T-helper 9 cell (primary cell): ENCODE data around the gene PPFIA1.

Experiments used
- DNase-seq: peaks from one replicate; pipeline ENCODE4 v3.0.0-alpha.2; 2020

PPFIA1 gene

DNA sequence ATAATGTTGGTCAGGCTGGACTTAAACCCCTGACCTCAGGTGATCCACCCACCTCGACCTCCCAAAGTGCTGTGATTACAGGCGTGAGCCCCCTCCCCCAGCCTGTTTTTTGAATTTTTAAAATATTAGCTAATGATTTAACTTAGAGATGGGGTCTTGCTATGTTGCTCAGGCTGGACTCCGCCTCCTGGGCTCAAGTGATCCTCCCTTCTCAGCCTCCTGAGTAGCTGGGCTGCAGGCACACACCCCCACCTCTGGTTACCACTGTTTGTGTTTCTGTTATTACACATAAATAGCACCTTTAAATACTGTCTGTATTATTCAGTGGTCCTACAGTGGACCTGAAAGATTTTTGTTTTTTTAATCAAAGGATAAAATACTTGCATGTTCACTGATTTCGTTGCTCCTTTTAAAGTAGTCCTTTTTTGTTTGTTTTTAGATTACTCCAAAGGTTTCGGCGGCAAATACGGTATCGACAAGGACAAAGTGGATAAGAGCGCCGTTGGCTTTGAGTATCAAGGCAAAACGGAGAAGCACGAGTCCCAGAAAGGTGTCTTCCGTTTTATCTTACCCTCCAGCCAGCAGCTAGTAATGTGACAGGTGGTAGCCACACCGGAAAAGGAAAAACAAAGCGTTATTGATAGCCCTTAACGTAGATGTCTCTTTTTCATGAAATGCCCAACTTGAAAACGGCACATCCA is 149.0 kb downstream of the PPFIA1 start:
- no peak for DNase-seq

DNA sequence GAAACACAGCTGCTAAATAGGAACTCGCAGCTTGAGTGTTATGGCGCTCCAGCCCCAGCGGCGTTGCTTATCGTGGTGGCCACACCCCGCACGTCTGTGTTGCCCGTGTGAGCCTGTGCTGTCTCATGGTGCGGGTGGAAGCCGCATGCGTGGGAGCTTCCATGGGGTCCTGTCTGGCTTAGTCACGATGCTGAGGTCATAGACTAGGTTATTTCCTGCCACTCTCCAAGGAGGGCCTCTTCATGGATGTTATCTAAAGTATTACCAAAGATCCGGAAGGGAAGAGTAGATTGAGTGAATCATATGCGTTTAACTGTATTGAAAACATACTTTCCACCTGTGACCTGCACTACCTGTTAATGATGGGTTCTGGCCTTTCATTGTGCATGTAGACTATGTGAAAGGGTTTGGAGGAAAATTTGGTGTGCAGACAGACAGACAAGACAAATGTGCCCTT is 149.5 kb downstream of the PPFIA1 start:
- DNase-seq, result no peak

DNA sequence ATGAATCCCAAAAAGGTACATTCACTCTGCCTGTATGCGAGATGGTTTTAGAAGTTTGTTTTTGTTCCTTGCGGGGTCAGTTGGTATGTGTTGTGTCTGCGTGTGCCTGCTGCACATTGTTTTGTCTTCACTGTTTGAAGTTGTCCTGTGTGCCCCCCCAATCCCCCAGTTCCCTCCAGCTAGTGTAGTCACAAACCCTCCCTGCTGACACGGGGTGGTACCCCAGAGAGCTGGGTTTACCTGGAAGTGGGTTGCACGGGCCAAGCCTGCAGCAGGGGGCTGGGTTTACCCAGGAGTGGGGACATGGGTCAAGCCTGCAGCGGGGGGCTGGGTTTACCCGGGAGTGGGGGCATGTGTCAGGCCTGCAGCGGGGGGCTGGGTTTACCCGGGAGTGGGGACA is 150.0 kb downstream of the PPFIA1 start:
- no peak for DNase-seq

DNA sequence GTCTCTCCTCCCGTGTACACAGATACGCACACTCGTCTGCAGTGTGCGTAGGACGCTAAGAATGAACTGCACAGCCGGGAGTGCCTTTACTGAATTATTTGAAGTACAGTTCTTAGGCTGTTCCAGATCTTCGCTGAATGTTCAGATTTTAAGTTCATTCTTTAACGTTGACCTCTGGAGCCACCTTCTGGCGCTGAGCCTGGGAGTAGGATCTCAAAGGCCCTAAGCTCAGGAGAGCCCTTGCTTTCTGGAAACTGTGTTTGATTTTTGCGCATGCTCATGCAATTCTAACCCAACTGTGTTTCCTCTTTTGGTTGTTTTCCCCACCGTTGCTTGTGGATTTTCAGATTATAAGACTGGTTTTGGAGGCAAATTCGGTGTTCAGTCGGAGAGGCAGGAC is 150.6 kb downstream of the PPFIA1 start:
- no peak for DNase-seq

DNA sequence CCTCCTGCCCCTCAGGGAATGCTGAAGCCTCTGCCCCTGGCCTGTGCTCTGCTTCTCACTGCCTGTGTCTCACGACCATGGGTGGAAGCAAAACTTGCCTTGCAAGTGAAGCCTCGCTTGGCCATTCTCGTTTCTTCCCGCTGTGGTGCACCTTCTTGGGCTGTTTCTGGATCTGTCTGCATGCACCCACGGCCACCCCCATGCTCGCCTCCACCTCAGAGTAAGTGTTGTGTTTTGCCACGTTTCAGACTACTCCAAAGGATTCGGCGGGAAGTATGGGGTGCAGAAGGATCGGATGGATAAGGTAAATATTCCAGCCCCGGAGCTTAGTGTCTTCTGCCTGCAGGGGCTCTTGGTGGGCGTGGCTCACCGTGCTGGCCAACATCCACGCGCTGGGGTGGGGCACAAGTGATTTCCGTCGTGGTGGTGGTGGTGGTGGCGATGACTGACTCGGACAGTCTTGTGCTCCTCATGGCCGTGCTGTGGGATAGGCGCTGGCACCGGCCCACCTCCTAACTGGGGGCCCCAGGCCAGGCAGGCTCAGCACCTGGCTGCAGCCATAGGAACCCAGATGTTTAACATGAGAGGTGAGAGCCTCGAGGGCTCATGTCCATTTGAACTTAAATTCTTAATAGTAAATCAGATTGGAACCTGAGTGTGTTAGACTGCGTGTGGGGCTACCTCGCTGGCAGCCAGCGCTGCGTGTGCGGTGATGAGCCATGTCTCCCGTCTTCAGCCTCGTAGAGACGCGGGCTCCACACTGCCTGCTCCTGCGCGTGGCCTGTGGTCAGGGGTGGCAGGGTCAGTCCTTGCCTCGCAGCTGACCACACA is 152.4 kb downstream of the PPFIA1 start:
- DNase-seq, result no peak

DNA sequence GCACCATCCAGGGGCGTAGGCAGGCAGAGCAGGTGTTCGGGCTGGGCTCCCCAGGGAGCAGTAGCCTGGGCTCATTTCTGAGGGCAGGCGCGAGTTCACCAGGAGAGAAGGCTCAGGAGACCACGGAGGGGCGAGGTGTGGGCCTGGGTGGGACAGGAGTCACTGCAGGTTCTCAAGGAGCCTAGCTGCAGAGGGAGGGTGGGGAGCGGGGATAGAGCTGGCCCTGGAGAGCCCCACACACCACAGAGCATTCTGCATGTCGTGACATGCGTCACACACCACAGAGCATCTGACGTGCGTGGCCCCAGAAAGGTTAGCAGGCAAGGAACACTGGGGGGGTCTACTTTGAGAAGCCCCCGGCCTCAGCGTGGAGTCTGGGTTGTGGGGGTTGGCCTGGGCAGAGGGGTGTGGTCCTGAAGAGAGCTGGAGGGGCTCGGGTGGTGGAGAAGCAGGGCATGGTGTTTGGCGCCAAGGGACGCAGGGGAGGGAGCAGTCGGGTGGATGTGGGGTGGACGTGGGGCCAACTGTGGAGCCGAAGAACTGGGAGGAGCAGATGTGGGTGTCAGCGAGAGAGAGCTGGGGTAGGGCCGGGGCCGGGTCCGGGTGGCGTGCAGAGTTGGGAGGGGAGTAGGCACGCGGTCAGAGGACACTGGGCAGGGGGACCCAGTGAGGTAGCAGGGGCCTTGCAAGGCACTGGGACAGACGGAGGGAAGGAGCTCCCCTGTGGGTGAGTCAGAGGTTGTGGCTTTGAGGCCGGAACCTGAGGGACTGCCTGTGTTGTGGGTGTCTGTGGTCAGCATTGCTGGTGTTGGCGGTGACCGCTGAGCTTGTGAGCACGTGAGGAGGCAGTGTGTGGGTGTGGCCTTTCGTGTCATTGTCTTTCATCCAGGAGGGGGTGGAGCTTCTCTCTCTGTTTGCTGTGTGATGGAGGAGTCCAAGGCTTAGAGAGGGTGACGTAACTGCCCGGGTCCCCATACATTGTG is 153.3 kb downstream of the PPFIA1 start:
- no peak for DNase-seq

DNA sequence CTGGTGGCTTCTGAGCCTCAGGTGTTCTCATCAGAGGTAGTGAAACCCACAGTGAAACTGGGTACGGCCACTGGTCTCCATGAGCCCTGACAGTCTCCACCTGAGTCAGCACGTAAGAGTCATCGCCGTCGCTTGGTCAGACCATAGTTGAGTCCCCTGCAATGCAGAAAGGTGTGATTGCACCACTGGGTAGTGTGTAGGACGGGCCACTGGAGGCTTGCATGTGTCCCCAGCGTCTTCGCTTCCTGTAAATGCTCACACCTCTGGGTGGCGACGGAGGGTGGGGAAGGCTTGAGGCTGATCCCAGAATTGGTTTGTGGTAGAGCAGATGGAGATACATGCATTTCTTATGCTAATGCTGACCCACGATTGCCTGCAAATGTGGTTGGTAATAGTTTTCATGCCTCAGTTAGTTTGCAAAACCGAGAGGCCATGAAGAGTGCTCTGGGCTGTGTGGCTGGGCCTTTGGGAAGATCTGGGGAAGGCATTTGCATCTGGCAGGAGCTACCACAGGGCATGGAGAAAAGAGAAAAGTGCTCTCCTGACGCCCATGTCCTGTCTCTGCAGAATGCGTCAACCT is 154.4 kb downstream of the PPFIA1 start:
- DNase-seq, result no peak

DNA sequence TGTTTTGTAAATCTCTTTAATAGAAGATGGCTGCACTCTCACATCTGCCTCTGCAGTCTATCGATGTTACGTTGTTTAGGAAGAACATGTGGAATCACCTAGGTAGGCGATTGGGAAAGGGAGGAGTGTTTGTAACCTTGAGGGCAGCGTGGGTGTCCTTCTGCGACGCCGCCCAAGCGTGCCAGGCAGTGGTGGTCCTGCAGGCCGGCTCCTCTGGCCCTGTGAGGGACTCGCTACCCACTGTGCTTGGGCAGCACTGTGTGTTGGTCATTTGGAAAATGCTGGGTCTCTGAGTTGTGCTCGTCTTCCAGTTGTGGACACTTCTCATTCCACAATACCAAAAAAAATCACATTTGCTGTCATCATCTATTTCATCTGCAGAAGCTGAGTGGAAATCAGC is 156.9 kb downstream of the PPFIA1 start:
- no peak for DNase-seq

DNA sequence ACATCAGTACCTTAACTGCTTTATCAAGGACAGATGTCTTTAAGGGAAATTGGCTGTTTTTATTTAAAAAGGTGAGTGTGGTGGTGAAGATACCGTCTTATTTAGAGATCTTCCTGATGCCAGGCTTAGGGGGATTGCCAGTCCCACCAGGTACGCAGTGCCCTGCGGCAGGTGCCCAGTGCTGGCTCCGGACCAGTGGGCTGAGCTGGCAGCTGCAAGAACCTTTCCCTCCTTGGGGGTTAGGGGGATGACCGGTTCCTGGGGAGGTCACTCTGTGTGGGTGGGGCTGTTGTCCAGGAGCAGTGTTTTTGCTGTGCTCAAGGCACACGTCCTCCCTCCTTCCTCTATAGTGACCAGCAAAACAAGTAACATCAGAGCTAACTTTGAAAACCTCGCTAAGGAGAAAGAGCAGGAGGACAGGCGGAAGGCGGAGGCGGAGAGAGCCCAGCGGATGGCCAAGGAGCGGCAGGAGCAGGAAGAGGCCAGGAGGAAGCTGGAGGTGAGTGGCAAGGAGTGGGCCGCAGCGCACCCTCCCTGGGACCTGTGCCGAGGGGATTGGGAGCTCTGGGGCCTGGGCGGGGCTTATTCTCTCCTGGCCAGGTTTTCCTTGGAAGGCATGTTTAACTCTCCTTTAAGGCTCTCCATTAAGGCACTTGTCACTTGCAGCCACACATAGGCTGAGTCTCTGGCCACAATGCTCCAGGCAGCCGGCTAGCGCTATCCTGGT is 158.4 kb downstream of the PPFIA1 start:
- no peak for DNase-seq

DNA sequence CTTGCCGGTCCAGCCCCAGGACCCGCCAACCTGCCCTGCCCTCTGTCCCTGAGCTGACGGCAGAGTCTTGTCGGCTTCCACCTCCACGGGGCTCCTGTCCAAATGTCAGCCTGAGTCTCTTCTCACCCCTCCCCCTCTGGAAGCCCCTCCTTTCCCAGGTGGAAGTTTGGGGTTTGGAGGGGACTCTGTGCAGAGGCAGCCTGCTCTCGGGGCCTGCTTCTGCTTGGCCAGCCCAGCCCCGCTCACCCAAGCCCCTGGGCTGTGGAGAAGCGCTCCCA is 158.9 kb downstream of the PPFIA1 start:
- DNase-seq, result no peak

DNA sequence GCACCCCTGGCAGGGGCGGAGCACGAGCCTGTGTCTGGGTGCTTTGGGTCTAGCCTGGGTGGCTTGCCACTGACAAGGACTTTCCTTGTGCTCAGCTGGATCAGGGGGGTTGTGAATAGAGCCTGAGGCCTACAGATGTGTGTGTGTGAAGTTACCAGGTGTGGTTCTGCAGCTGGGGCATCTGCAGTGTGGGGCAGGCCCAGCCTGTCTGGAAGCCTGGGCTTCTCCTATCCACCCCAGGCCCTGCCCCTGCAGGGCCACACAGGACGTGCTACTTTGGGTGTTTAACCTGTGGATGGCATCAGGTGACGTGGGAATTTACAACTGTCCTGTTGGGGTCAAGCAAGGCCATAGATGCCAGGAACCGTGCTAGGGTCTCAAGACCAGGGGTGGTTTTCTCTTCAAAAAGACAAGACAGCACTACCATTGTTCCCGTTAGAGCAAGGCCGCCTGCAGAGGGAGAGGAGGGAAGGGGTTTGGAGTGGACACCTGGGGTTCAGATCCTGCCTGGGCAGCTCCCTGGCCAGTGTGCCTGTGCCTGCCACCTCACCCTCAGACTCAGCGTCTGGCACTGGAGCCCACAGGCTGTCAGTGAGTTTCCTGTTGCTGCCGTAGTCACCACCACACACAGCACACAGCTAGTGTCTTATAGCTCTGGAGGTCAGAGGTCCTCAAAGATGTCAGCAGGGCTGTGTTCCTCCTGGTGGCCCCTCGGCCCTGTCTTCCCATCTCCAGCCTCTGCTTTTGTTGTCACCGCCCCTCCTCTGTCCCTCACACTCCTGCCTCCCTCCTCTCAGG is 159.4 kb downstream of the PPFIA1 start:
- no peak for DNase-seq

DNA sequence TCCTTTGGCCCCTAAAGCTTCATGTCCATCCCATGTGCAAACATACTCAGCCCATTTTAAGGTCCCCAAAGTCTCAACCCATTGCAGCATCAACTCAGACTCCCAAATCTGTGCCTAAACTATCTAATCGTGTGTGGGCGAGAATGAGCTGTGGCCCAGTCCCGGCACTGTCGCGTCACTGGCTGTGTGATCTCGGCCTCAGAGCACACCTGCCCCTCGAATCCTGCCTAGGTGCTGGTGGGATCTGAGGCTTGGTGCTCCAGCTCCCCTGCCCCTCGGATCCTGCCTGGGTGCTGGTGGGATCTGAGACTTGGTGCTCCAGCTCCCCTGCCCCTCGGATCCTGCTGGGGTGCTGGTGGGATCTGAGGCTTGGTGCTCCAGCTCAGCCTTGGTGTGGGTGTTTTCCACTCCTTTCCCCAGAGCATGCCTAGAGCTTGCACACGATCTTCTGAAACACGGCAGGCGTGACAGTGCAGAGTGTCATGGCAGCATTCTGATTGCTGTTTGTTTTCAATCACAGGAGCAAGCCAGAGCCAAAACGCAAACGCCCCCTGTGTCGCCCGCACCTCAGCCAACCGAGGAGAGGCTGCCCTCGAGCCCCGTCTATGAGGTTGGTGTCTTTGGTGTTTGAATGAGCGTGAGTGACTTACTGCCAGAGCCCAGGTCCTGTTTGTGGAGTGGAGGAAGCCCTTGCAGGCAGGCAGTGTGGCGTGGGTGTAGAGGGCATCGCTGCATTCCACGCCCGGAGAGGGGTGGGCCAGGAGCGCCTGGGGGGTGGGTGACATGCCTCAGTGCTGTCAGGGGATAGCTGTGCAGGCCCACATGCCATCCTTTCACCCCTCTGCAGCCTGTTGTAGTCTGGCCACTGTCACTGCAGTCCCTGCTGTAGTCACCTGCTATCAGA is 160.4 kb downstream of the PPFIA1 start:
- DNase-seq, result no peak

DNA sequence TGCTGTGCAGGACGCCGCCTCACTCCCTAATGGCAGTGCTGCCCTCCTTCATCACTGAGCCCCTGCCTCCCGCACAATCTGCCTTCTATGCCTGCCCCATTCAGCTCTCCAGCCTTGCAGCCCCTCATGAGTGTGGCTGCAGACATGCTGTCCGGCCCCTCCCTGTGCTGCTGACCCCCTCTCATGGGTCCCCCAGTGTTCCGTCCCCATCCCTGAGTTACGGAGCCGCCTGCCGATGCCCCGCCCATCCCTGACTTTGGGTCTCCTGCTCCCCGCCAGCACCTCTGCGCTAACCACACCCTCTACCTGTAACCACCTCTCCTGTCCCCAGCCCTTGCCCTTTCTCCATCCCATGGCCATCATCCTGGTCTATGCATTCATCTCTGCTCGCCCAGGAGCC is 161.1 kb downstream of the PPFIA1 start:
- no peak for DNase-seq

DNA sequence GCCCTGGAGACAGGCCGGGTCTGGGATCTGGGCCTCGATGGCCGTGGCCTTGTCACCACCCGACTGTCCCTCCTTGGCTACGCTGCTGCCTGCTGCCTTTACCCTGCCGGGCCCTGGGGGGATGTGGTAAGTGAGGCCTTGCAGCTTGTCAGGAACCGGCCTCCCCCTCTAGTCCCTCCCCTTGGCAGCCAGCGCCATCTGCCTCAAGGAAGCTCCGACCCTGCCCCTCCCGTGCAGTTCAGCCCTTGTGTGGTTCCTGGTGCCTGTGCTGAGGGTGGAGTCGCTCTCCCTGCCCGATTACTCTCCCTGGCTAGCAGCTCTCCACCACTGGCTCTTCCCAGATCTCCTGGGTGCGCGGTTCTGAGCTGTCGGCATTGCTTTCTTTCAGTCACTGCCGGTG is 161.6 kb downstream of the PPFIA1 start:
- DNase-seq, result no peak

DNA sequence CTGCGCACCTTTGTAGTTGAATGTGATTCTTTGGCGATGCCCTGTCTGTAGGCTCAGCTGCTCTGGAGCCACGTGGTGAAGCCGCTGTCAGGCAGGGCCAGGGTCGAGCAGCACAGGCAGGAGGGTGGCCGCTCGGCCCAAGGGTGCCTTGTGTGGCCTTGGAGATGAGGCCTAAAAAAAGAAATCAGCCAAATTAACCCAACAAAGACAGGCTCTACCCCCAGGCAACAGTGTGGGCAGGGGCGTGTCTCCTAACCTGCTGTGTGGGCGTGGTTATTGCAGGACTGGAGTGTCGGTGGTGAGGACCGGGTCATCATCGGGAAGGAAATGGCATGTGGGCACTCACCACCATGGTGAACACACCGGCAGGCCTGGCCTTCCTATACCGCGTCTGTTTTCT is 162.1 kb downstream of the PPFIA1 start:
- DNase-seq, result no peak

DNA sequence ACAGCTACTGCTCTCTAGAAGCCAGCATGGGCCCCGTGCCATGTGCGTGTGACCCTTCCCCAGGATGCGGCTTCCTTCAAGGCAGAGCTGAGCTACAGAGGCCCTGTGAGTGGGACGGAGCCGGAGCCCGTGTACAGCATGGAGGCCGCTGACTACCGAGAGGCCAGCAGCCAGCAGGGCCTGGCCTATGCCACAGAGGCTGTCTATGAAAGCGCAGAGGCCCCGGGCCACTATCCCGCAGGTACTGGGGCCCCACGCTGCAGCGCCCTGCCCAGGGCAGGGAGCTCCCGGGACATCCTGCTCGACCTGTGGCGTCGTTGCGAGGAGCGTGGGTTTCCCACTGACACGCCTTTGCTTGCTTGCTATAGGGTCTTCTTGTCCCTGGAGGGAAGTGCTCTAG is 162.5 kb downstream of the PPFIA1 start:
- no peak for DNase-seq

DNA sequence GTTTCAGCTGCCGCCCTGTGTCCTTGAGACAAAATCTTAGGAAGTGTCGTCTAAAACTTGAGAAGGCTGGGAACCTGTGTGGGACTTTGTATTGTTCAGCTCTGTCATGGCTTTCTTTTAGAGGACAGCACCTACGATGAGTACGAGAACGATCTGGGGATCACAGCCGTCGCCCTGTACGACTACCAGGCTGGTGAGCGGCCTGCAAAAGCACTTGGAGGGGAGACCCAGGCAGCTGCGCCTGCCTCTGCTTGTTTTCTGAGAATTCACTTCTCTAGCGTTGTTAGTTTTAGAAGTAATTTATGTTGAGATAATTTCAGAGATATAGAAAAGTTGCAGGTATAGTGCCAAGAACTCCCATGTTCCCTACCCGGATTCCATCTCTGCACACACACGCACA is 163.0 kb downstream of the PPFIA1 start:
- no peak for DNase-seq
